ENCODE results near the gene ADCY6. TPM values are rescaled to one million over a fixed set of nuclear protein-coding genes. Genes with fewer than 3 reads are reported as not detected.

Gene ADCY6
- total RNA-seq, 1 donor from 2014 or later: 69.2 TPM

GRCh38 chr12:48775991-48776649 is 12.8 kb downstream of the ADCY6 start:
- Mint-ChIP-seq H3K27ac (no peak overlapping the region), H3K4me3 (no peak overlapping the region), H3K36me3 (peaks cover 30% of the 10 kb centered on the region), H3K27me3 (ENCODE audit: low read depth) (no peaks in the 10 kb centered on the region), H3K9me3 (no peaks in the 10 kb centered on the region), H3K4me1 (peaks cover 3% of the 10 kb centered on the region)
- DNase-seq (ENCODE audit: low spot score in 2 of 2, unreplicated experiment in 2 of 2): no peak
- TF ChIP-seq CTCF (IDR thresholded peaks at IDR 0.05; ENCODE audit: unreplicated experiment): no peak

GRCh38 chr12:48775299-48775698 is 13.6 kb downstream of the ADCY6 start:
- Mint-ChIP-seq H3K27me3 (ENCODE audit: low read depth) (no peaks in the 10 kb centered on the region), H3K36me3 (peaks cover 37% of the 10 kb centered on the region)

GRCh38 chr12:48774516-48774915 is 14.4 kb downstream of the ADCY6 start:
- peaks cover 40% of the 10 kb centered on the region for H3K36me3 Mint-ChIP-seq
- no peak for TF ChIP-seq CTCF (IDR thresholded peaks at IDR 0.05; ENCODE audit: unreplicated experiment)
- no peaks in the 10 kb centered on the region for H3K4me1 Mint-ChIP-seq
- H3K4me3 Mint-ChIP-seq: no peak overlapping the region
- no peak overlapping the region for H3K27ac Mint-ChIP-seq
- DNase-seq (ENCODE audit: low spot score in 2 of 2, unreplicated experiment in 2 of 2): no peak
- H3K27me3 Mint-ChIP-seq (ENCODE audit: low read depth): no peaks in the 10 kb centered on the region
- H3K9me3 Mint-ChIP-seq: no peaks in the 10 kb centered on the region

More at GRCh38 chr12:48775299-48775698, 13.6 kb downstream of the ADCY6 start:
- Mint-ChIP-seq H3K27ac (no peak overlapping the region), H3K4me3 (no peak overlapping the region), H3K4me1 (peaks cover 3% of the 10 kb centered on the region), H3K9me3 (no peaks in the 10 kb centered on the region)
- DNase-seq (ENCODE audit: low spot score in 2 of 2, unreplicated experiment in 2 of 2): no peak
- no peak for TF ChIP-seq CTCF (IDR thresholded peaks at IDR 0.05; ENCODE audit: unreplicated experiment)

GRCh38 chr12:48773686-48774085 is 15.2 kb downstream of the ADCY6 start:
- H3K9me3 Mint-ChIP-seq: no peaks in the 10 kb centered on the region

GRCh38 chr12:48771588-48772112 is 17.2 kb downstream of the ADCY6 start:
- Mint-ChIP-seq H3K27me3 (ENCODE audit: low read depth) (no peaks in the 10 kb centered on the region), H3K9me3 (no peaks in the 10 kb centered on the region), H3K36me3 (peaks cover 41% of the 10 kb centered on the region), H3K27ac (no peak overlapping the region), H3K4me1 (no peaks in the 10 kb centered on the region), H3K4me3 (no peak overlapping the region)
- TF ChIP-seq CTCF (IDR thresholded peaks at IDR 0.05; ENCODE audit: unreplicated experiment): no peak
- DNase-seq (ENCODE audit: low spot score in 2 of 2, unreplicated experiment in 2 of 2): no peak

More at GRCh38 chr12:48773686-48774085, 15.2 kb downstream of the ADCY6 start:
- no peak overlapping the region for H3K27ac Mint-ChIP-seq
- H3K27me3 Mint-ChIP-seq (ENCODE audit: low read depth): no peaks in the 10 kb centered on the region
- peaks cover 42% of the 10 kb centered on the region for H3K36me3 Mint-ChIP-seq
- DNase-seq (ENCODE audit: low spot score in 2 of 2, unreplicated experiment in 2 of 2): no peak
- H3K4me3 Mint-ChIP-seq: no peak overlapping the region
- TF ChIP-seq CTCF (IDR thresholded peaks at IDR 0.05; ENCODE audit: unreplicated experiment): no peak
- H3K4me1 Mint-ChIP-seq: no peaks in the 10 kb centered on the region
